Cardiac fibroblast (primary cell): ENCODE measurements around the gene GRB10.

Experiments used
- DNase-seq, 2 donors: peaks; one replicate each; pipeline versions ENCODE4 v3.0.0 to v3.0.0-alpha.2; 2010; ENCODE audit warnings: low read depth in 2 of 2
- H3K4me3 ChIP-seq, 2 donors: replicated peaks in 1 of 2; 1 replicate in 1 of 2; 2 replicates in 1 of 2; pipeline ENCODE4 v1.5.1; 2011; ENCODE audit warnings: low read depth in 2 of 2, low read length in 2 of 2, mild to moderate bottlenecking in 2 of 2, moderate library complexity in 1 of 2
- TF ChIP-seq, protein P1 (sequence below): IDR thresholded peaks from one replicate; pipeline ENCODE4 v1.5.1; 2011; ENCODE audit warnings: low read depth, mild to moderate bottlenecking, low read length, inconsistent platforms

GRB10 gene

DNA sequence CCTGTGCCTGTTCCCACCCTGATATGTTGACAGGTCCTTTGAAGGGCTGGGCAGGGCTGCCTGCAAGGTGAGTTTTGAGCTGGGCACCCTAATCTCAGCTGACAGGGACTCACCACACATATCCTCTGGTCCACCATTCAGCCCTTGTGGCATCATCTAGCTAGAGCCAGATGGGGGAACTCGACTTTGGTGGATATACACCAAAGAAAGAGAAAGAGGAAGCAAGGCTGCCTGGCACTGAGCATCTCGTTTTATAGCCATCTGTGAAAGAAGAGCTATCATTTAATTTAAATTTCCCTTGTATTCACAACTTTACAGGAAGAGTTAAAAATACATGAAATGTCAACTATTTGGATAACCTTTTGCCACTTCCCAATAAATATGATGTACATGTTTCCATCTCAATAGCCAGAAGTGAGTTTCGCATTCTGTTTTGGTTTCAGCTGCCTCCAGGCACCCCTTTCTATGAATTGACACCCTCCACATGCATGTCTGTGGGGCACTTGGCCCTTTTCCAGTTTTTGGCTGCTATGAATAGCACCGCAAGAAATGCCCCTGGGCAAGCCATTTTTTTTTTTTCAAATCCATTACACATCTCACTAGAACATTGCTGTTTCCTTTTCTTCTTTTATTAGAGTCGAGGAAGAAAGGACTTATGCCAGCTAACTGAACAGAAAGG lies 22.9 kb upstream of the GRB10 start:
- TF ChIP-seq, protein P1, sequence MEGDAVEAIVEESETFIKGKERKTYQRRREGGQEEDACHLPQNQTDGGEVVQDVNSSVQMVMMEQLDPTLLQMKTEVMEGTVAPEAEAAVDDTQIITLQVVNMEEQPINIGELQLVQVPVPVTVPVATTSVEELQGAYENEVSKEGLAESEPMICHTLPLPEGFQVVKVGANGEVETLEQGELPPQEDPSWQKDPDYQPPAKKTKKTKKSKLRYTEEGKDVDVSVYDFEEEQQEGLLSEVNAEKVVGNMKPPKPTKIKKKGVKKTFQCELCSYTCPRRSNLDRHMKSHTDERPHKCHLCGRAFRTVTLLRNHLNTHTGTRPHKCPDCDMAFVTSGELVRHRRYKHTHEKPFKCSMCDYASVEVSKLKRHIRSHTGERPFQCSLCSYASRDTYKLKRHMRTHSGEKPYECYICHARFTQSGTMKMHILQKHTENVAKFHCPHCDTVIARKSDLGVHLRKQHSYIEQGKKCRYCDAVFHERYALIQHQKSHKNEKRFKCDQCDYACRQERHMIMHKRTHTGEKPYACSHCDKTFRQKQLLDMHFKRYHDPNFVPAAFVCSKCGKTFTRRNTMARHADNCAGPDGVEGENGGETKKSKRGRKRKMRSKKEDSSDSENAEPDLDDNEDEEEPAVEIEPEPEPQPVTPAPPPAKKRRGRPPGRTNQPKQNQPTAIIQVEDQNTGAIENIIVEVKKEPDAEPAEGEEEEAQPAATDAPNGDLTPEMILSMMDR = no peak
- no peak for DNase-seq
- H3K4me3 ChIP-seq = no peak overlapping the region

DNA sequence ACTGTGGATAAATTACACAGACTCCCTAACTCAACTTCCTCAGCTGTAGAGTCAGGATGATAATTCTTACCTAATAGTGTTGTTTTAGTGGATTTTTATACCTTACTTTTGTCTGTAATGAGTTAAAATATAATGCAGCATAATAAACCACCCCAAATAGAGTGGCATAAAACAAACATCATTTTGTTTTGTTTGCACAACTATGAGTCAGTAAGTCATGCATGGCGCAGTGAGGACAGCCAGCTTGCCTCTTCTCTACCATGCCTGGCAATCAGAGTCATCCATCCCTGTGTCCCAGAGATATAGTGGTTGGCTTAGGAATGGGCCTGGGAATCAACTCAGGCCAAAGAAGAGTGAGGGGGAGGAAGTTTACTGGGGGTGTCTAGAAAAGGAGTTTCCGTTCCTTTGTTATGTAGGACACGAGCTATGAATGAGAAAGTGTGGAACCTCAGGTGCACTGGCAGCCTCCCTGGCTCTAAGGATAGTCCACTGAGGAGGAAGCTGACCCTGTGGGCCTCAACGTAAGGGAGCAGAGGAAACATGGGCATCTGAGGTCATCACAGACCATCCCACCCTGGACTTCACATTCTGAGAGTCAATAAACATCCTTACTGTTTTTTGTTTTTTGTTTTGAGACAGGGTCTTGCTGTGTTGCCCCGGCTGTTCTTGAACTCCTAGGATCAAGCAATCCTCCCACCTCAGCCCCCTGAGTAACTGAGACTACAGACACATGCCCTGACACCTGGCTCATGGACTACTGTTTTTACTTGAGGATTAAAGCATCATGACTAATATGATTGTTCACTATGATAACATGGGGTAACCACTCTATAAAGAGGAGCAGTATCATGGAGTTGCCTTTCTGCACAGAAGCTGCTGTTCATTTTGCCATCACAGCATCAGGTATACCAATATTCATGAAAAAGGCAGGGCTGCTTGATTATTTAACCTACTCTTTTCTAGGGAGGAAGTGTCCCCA lies 21.0 kb upstream of the GRB10 start:
- peak in 1 of 2 donors; percentile 49 for DNase-seq
- TF ChIP-seq, protein P1 = no peak
- no peak overlapping the region for H3K4me3 ChIP-seq

DNA sequence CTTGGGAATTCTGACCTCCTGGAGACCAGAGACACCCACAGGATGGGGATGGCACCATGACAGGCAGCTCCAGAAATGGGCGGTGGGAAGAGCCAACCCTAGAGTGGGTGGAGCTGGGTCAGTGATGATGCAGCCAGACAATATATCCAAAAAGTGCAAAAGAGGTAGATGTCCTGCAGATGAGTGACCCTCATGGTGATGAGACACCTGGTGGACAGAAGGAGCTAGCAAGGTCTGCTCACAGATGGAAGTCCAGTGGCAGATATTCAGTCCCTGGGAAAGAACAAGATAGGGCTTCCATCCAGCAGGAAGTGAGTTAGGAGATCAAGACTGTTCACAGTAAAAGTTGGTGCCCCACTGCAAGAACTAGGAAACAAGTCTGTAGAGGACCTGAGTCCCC lies 19.2 kb upstream of the GRB10 start:
- H3K4me3 ChIP-seq = no peak overlapping the region
- TF ChIP-seq, protein P1 = no peak
- DNase-seq = no peak

DNA sequence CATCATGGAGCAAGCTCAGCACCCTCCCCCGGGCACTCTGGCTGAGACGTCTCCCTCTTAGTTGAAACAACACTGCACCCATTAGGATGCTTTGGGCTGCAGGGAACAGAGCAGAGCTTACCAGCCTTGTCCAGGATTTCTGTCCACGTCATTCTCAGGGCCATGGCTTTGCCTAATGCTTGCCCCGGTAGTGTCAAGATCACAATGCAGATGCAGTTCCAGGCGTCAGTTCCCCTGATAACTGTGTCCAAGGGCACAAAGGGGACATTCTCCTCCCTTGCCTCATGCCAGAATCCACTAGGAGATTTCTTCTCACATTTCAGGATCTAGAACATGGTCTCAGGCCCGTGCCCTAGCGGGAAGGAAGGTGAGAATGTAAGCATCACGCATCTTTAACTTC lies 17.2 kb upstream of the GRB10 start:
- DNase-seq = no peak
- TF ChIP-seq, protein P1 = no peak
- H3K4me3 ChIP-seq = no peak overlapping the region

DNA sequence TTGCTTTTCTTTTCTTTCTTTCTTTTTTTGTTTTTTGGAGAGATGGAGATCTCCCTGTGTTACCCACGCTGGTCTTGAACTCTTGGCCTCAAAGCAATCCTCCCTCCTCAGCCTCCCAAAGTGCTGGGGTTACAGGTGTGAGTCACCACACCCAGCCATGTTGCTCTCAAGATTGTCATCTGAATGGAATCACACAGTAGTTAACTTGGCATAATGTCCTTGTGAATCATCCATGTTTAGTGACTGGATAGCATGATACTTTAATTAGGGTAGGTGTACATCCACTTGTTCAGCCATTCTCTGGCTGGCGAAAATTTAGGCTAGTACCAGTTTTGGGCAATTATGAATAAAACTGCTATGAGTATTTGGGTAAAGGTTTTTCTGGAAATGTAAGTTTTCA lies 15.4 kb upstream of the GRB10 start:
- no peak overlapping the region for H3K4me3 ChIP-seq
- TF ChIP-seq, protein P1 = no peak
- no peak for DNase-seq

DNA sequence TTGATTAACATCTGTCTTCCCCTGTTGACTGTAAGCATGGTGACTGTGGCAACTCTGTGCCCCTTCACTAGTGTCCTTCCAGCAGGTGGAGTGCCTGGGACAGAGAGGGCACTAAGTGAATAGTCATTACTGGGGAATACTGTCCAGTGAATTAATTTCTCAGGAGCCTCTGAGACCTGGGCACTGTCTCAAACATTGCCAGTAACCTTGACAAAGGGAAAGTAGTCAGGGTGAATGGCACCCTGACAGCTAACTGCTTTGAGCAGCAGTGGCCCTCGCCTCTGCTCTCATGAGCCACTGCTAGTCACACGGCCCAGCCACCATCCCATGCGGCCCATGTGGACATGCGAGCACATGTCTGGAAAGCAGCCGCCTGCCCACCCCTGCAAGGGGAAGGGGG lies 13.1 kb upstream of the GRB10 start:
- TF ChIP-seq, protein P1 = peak; percentile 16

More for the DNA sequence above, 13.1 kb upstream of the GRB10 start:
- no peak overlapping the region for H3K4me3 ChIP-seq
- DNase-seq = no peak
